CD14-positive monocyte (primary cell): ENCODE results near the gene SORBS1. TPM values are rescaled to one million over a fixed set of nuclear protein-coding genes. Genes with fewer than 3 reads are reported as not detected.

Source experiments
- DNase-seq, 3 donors: peaks; one replicate each; pipeline ENCODE4 v3.0.0-alpha.2; 2011 to 2022
- H2AFZ ChIP-seq: 2 replicates; pipeline ENCODE4 v1.6.0; 2012; ENCODE audit warnings: mild to moderate bottlenecking, low read depth, low read length, inconsistent platforms; ENCODE audit not compliant: insufficient read depth, poor library complexity, severe bottlenecking
- H3K27ac ChIP-seq, 2 donors: 1 replicate in 1 of 2; 2 replicates in 1 of 2; pipeline ENCODE4 v1.5.1; 2012 to 2013; ENCODE audit warnings: low read length in 2 of 2, control low read depth in 1 of 2, inconsistent platforms in 1 of 2, low read depth in 1 of 2, mild to moderate bottlenecking in 1 of 2
- H3K27me3 ChIP-seq, 2 donors: one replicate each; pipeline versions ENCODE4 v1.6.0 to v1.6.1; 2011 to 2013; ENCODE audit warnings: low read length in 2 of 2; ENCODE audit not compliant: control insufficient read depth in 2 of 2, insufficient read depth in 2 of 2
- H3K36me3 ChIP-seq, 2 donors: replicated peaks in 1 of 2; 1 replicate in 1 of 2; 2 replicates in 1 of 2; pipeline versions ENCODE4 v1.5.1 to v1.6.1; 2012 to 2013; ENCODE audit warnings: low read length in 2 of 2, control low read depth in 1 of 2, inconsistent platforms in 1 of 2, mild to moderate bottlenecking in 1 of 2; ENCODE audit not compliant: insufficient read depth in 2 of 2, control insufficient read depth in 1 of 2
- H3K4me1 ChIP-seq, 2 donors: 1 replicate in 1 of 2; 2 replicates in 1 of 2; pipeline versions ENCODE4 v1.5.1 to v1.6.1; 2012 to 2013; ENCODE audit warnings: low read length in 2 of 2, control low read depth in 1 of 2, inconsistent platforms in 1 of 2, mild to moderate bottlenecking in 1 of 2, moderate library complexity in 1 of 2; ENCODE audit not compliant: insufficient read depth in 2 of 2, control insufficient read depth in 1 of 2
- H3K4me2 ChIP-seq: replicated peaks from 2 replicates; pipeline ENCODE3; 2012; ENCODE audit warnings: low read length, moderate library complexity, mild to moderate bottlenecking; ENCODE audit not compliant: poor library complexity, severe bottlenecking; ENCODE audit errors: extremely low read depth
- H3K4me3 ChIP-seq, 3 experiments: fragments of 200-600 bp in 1 of 3; sonication (generic) in 1 of 3; replicated peaks in 1 of 3; 1 replicate in 2 of 3; 2 replicates in 1 of 3; pipeline ENCODE4 v1.5.1; 2011 to 2013; ENCODE audit warnings: low read length in 3 of 3, mild to moderate bottlenecking in 3 of 3, control low read depth in 2 of 3, low read depth in 2 of 3, inconsistent platforms in 1 of 3, moderate library complexity in 1 of 3
- H3K79me2 ChIP-seq: 2 replicates; pipeline ENCODE4 v1.6.0; 2012; ENCODE audit warnings: mild to moderate bottlenecking, control low read depth, inconsistent platforms, low read length, moderate library complexity; ENCODE audit not compliant: insufficient read depth
- H3K9ac ChIP-seq: 2 replicates; pipeline ENCODE4 v1.6.0; 2017; ENCODE audit warnings: low read length, mild to moderate bottlenecking; ENCODE audit not compliant: insufficient read depth, poor library complexity, severe bottlenecking
- H3K9me3 ChIP-seq, 2 donors: replicated peaks in 1 of 2; 1 replicate in 1 of 2; 2 replicates in 1 of 2; pipeline versions ENCODE4 v1.5.1 to v1.6.1; 2012 to 2013; ENCODE audit warnings: low read length in 2 of 2, control low read depth in 1 of 2; ENCODE audit not compliant: control insufficient read depth in 1 of 2, insufficient read depth in 1 of 2
- H4K20me1 ChIP-seq: 2 replicates; pipeline ENCODE4 v1.6.0; 2012; ENCODE audit warnings: mild to moderate bottlenecking, low read length, control low read depth, moderate library complexity; ENCODE audit not compliant: insufficient read depth
- H3K27ac Mint-ChIP-seq, 7 donors: one replicate each; pipeline ENCODE4 v1.8.0; 2020; ENCODE audit warnings: mild to moderate bottlenecking in 7 of 7, mixed read lengths in 7 of 7, moderate library complexity in 6 of 7, inconsistent platforms in 2 of 7
- H3K27me3 Mint-ChIP-seq, 3 donors: one replicate each; pipeline ENCODE4 v1.8.0; 2021 to 2022; ENCODE audit warnings: low read depth in 3 of 3, mild to moderate bottlenecking in 3 of 3, mixed read lengths in 3 of 3, moderate library complexity in 3 of 3, inconsistent platforms in 1 of 3
- H3K36me3 Mint-ChIP-seq, 2 donors: one replicate each; pipeline ENCODE4 v1.8.0; 2020; ENCODE audit warnings: mixed read lengths in 2 of 2, inconsistent platforms in 1 of 2, mild to moderate bottlenecking in 1 of 2
- H3K4me1 Mint-ChIP-seq: one replicate; pipeline ENCODE4 v1.8.0; 2020; ENCODE audit warnings: mild to moderate bottlenecking, mixed read lengths
- H3K4me3 Mint-ChIP-seq, 2 donors: one replicate each; pipeline ENCODE4 v1.8.0; 2020; ENCODE audit warnings: mild to moderate bottlenecking in 2 of 2, mixed read lengths in 2 of 2, moderate library complexity in 1 of 2
- H3K9me3 Mint-ChIP-seq, 7 donors: one replicate each; pipeline ENCODE4 v1.8.0; 2020 to 2022; ENCODE audit warnings: mixed read lengths in 7 of 7, mild to moderate bottlenecking in 6 of 7, moderate library complexity in 6 of 7, inconsistent platforms in 2 of 7
- WGBS: methylation state at CpG from one replicate; pipeline ENCODE4 v1.1.5; 2013; ENCODE audit warnings: missing lambda C conversion rate; ENCODE audit not compliant: insufficient coverage; 5-methylcytosine and 5-hydroxymethylcytosine counted together
- intact Hi-C, 2 donors: fragments of 100-400 bp; cut with micrococcal nuclease; formaldehyde crosslinking; loops; one replicate each; pipeline versions ENCODE4 v1.15.0 to v1.15.1; 2023
- polyA plus RNA-seq, 3 donors: library from polyadenylated mRNA; depleted of rRNA in 1 of 3; unstranded in 2 of 3; stranded (reverse) in 1 of 3; fragments of 300-500 nt in 2 of 3; fragments of >200 nt in 1 of 3; fragmentation: Illumina TruSeq in 2 of 3; gene quantifications; 1 replicate in 2 of 3; 2 replicates in 1 of 3; pipeline ENCODE4 v1.2.3, GENCODE V29; 2012 to 2021
- TF ChIP-seq, protein P1 (sequence below): fragments of 200-600 bp; IDR thresholded peaks from one replicate; pipeline ENCODE4 v1.8.0; 2022; ENCODE audit warnings: antibody characterized with exemption, mild to moderate bottlenecking

The SORBS1 gene
- polyA plus RNA-seq, 3 donors, result 0.08 to 0.15 TPM; not detected in 1

DNA sequence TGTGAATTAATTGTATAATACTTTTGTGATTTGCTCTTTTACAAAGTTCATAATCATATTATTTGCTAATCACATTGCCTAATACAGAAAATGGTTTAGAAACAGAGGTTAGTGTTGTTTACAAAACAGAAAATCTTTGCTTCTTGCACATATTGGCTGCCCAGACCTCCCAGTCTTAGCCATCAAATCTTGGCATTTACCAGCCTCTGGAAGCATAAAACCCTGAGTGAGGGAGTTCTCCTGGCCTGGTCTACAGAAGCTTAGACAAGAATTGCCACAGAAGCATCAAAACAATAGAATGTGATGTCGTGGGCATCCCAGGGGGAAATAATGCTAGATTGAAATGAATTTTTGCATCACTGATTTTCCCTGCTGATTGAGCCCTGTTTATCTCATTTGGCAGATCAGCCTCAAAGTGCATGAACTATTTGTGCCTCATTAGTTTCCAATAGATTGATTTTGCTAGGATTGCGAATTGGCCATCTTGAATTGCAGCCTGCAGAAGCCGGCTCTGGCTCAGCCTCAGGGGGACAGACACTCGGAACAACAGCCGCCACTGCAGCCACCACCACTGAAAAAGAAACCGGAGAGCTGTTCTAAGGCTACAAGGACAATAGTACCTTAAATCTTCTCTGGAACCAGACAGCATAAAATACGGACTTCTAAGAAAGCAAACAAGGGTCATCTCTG is 11.1 kb upstream of the SORBS1 start:
- peaks cover 0 to 2% (median 0%) of the 10 kb centered on the region in 7 donors for H3K9me3 Mint-ChIP-seq
- H3K4me1 ChIP-seq, result peaks cover 19 to 25% of the 10 kb centered on the region in 2 donors
- H3K36me3 Mint-ChIP-seq, result no peaks in the 10 kb centered on the region
- WGBS, result 70% methylated on average over 7 of the region's 7 CpGs
- H3K9ac ChIP-seq, result no peak overlapping the region
- H4K20me1 ChIP-seq, result no peaks in the 10 kb centered on the region
- H3K27ac ChIP-seq, result no peak overlapping the region
- H3K27ac Mint-ChIP-seq, result no peak overlapping the region
- H3K4me3 ChIP-seq, result no peak overlapping the region
- no peaks in the 10 kb centered on the region for H3K27me3 ChIP-seq
- H3K36me3 ChIP-seq, result no peaks in the 10 kb centered on the region
- no peaks in the 10 kb centered on the region for H3K79me2 ChIP-seq
- intact Hi-C loops, result no loop called here
- no peak overlapping the region for H3K4me2 ChIP-seq
- H2AFZ ChIP-seq, result no peak overlapping the region
- no peaks in the 10 kb centered on the region for H3K9me3 ChIP-seq
- peaks cover 1 to 7% (median 1%) of the 10 kb centered on the region in 3 donors for H3K27me3 Mint-ChIP-seq
- TF ChIP-seq, protein P1, sequence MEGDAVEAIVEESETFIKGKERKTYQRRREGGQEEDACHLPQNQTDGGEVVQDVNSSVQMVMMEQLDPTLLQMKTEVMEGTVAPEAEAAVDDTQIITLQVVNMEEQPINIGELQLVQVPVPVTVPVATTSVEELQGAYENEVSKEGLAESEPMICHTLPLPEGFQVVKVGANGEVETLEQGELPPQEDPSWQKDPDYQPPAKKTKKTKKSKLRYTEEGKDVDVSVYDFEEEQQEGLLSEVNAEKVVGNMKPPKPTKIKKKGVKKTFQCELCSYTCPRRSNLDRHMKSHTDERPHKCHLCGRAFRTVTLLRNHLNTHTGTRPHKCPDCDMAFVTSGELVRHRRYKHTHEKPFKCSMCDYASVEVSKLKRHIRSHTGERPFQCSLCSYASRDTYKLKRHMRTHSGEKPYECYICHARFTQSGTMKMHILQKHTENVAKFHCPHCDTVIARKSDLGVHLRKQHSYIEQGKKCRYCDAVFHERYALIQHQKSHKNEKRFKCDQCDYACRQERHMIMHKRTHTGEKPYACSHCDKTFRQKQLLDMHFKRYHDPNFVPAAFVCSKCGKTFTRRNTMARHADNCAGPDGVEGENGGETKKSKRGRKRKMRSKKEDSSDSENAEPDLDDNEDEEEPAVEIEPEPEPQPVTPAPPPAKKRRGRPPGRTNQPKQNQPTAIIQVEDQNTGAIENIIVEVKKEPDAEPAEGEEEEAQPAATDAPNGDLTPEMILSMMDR, result no peak
- no peak overlapping the region for H3K4me3 Mint-ChIP-seq
- DNase-seq, result no peak
- peaks cover 21% of the 10 kb centered on the region for H3K4me1 Mint-ChIP-seq

DNA sequence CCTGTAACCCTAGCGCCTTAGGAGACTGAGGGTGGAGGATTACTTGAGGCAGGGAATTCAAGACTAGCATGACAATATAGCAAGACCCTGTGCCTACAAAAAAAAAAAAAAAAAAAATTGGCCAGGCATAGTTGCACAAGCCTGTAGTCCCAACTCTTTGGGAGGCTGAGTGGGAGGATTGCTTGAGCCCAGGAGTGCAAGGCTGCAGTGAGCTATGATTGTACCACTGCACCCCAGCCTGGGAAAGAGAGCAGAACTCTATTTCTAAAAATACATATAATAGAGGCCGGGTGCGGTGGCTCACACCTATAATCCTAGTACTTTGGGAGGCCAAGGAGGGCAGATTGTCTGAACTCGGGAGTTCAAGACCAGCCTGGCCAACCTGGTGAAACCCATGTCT is 10.2 kb upstream of the SORBS1 start:
- Histone ChIP-seq H3K79me2 (no peaks in the 10 kb centered on the region), H4K20me1 (no peaks in the 10 kb centered on the region), H3K4me2 (no peak overlapping the region), H3K27me3 (no peaks in the 10 kb centered on the region), H3K9me3 (no peaks in the 10 kb centered on the region), H3K4me3 (no peak overlapping the region), H3K9ac (no peak overlapping the region), H3K36me3 (no peaks in the 10 kb centered on the region), H3K27ac (no peak overlapping the region), H3K4me1 (peaks cover 19 to 28% of the 10 kb centered on the region in 2 donors), H2AFZ (no peak overlapping the region)
- Mint-ChIP-seq H3K36me3 (no peaks in the 10 kb centered on the region), H3K4me3 (no peak overlapping the region), H3K4me1 (peaks cover 25% of the 10 kb centered on the region), H3K27ac (peak overlapping the region in 1 of 7 donors; percentile 6), H3K27me3 (peaks cover 1 to 6% (median 1%) of the 10 kb centered on the region in 3 donors), H3K9me3 (peaks cover 0 to 2% (median 0%) of the 10 kb centered on the region in 7 donors)
- DNase-seq, result no peak
- intact Hi-C loops, result no loop called here
- TF ChIP-seq, protein P1, result no peak
- 100% methylated on average over 2 of the region's 4 CpGs for WGBS
